ENCODE measurements around the gene GTPBP4. TPM values are rescaled to one million over a fixed set of nuclear protein-coding genes. Genes with fewer than 3 reads are reported as not detected.
A peak's percentile ranks its signal among the peaks of the same experiment; 100 is the strongest.
"Not testable (repeated sequence)": the region's sequence is repeated elsewhere in the genome, so short reads cannot be mapped to it uniquely, and the experiment has no call there.

GTPBP4 gene
- total RNA-seq, 1 donor from 2014 or later = 69.6 TPM

DNA sequence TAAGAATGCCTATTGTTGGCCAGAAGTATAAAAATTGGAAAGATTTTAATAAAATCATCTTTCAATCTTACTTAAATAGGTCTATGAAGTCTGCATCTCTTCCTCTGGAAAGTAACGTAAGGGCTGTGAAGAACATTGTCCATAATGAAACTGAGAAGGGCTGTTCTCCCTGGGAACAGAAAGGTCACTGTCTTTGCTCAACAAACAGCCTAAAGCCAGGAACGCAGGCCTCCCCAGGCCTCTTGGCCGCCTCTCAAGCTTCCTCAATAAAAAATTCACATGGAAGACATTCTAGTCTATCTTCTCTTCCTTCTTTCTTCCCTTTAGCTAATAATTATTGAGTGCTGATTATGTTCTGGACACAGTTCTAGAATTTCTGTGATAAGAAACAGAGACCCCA lies 46.5 kb downstream of the GTPBP4 start:
- DNase-seq (ENCODE audit: low read depth, low spot score) = no peak
- H3K9me3 Mint-ChIP-seq = peaks cover 2% of the 10 kb centered on the region
- peaks cover 4% of the 10 kb centered on the region for H3K36me3 Mint-ChIP-seq (ENCODE audit: low read depth)
- no peak overlapping the region for H3K4me3 Mint-ChIP-seq
- H3K27me3 Mint-ChIP-seq (ENCODE audit: low read depth) = no peaks in the 10 kb centered on the region
- peaks cover 24% of the 10 kb centered on the region for H3K4me1 Mint-ChIP-seq
- H3K27ac Mint-ChIP-seq (ENCODE audit: unreplicated experiment) = peak overlapping the region; percentile 86
- TF ChIP-seq, protein P1, sequence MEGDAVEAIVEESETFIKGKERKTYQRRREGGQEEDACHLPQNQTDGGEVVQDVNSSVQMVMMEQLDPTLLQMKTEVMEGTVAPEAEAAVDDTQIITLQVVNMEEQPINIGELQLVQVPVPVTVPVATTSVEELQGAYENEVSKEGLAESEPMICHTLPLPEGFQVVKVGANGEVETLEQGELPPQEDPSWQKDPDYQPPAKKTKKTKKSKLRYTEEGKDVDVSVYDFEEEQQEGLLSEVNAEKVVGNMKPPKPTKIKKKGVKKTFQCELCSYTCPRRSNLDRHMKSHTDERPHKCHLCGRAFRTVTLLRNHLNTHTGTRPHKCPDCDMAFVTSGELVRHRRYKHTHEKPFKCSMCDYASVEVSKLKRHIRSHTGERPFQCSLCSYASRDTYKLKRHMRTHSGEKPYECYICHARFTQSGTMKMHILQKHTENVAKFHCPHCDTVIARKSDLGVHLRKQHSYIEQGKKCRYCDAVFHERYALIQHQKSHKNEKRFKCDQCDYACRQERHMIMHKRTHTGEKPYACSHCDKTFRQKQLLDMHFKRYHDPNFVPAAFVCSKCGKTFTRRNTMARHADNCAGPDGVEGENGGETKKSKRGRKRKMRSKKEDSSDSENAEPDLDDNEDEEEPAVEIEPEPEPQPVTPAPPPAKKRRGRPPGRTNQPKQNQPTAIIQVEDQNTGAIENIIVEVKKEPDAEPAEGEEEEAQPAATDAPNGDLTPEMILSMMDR (conservative IDR thresholded peaks at IDR 0.05) = no peak

DNA sequence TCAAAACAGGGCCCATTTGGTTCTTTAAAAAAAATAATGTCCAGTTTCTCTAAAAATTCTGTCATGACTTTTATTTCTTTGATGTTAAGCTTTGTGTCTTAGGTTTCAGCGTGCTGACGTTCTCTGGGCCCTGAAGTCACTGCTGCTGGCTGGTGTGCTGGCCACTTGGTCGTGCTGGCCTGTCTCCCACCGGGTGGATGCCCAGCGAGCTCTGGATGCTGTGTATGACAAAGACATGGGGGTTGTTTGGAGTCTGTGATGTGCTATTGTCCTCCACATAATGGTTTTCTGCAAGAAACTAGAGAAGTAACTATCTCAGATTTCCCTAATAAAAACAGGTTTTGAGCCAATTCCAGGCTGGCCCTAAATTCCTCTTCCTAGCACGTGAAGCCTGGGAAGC lies 47.0 kb downstream of the GTPBP4 start:
- DNase-seq (ENCODE audit: low read depth, low spot score) = no peak
- H3K4me1 Mint-ChIP-seq = peaks cover 27% of the 10 kb centered on the region
- peaks cover 6% of the 10 kb centered on the region for H3K36me3 Mint-ChIP-seq (ENCODE audit: low read depth)
- H3K4me3 Mint-ChIP-seq = no peak overlapping the region
- peak overlapping the region; percentile 8 for H3K27ac Mint-ChIP-seq (ENCODE audit: unreplicated experiment)
- H3K9me3 Mint-ChIP-seq = peaks cover 2% of the 10 kb centered on the region
- no peaks in the 10 kb centered on the region for H3K27me3 Mint-ChIP-seq (ENCODE audit: low read depth)
- TF ChIP-seq, protein P1 (conservative IDR thresholded peaks at IDR 0.05) = no peak

DNA sequence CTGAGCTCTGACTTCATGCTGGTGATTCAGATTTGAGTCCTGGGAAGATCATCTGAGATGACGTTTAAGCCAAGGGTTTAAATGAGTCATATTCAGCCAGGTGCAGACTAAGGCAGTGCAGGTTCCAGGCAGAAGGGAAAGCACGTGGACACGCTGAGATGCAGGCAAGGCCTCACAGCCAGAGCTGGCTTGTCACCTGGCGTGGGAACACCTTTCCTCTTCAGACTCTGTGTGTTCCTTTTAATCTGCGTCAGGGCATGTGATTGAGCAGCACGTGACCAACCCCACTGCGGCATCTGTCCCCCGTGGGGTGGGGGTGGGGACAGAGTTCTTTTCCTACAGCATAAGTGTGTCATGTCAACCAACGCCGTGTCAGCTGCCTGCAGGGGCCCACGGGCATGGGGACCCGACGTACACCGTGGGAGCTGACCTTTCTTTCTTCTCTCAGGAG lies 48.1 kb downstream of the GTPBP4 start:
- peaks cover 2% of the 10 kb centered on the region for H3K9me3 Mint-ChIP-seq
- no peak overlapping the region for H3K27ac Mint-ChIP-seq (ENCODE audit: unreplicated experiment)
- TF ChIP-seq, protein P1 (conservative IDR thresholded peaks at IDR 0.05) = no peak
- peaks cover 8% of the 10 kb centered on the region for H3K36me3 Mint-ChIP-seq (ENCODE audit: low read depth)
- no peaks in the 10 kb centered on the region for H3K27me3 Mint-ChIP-seq (ENCODE audit: low read depth)
- H3K4me1 Mint-ChIP-seq = peaks cover 36% of the 10 kb centered on the region
- no peak overlapping the region for H3K4me3 Mint-ChIP-seq
- no peak for DNase-seq (ENCODE audit: low read depth, low spot score)

DNA sequence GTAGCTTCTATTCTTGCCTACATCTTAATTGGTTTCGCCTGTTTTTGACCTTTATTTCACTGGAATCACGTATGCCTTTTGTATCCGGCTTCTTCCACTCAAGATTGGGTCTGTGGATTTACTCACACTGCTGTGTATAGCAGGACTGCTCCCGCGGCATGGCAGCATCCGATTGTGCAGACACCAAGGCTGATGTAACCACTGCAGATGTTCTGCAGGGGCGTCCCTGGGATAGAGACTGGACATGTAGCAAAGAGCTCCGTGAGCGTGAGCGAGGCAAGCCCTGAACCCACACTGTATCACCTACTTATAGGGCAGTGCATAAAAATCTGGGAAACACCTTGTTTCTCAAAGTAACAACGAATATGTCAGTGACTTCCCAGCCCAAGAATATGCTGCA lies 48.9 kb downstream of the GTPBP4 start:
- peaks cover 37% of the 10 kb centered on the region for H3K4me1 Mint-ChIP-seq
- H3K36me3 Mint-ChIP-seq (ENCODE audit: low read depth) = peaks cover 9% of the 10 kb centered on the region
- peaks cover 2% of the 10 kb centered on the region for H3K9me3 Mint-ChIP-seq
- no peak for DNase-seq (ENCODE audit: low read depth, low spot score)
- peak overlapping the region; percentile 6 for H3K4me3 Mint-ChIP-seq
- TF ChIP-seq, protein P1 (conservative IDR thresholded peaks at IDR 0.05) = no peak
- H3K27ac Mint-ChIP-seq (ENCODE audit: unreplicated experiment) = peak overlapping the region; percentile 17
- no peaks in the 10 kb centered on the region for H3K27me3 Mint-ChIP-seq (ENCODE audit: low read depth)

DNA sequence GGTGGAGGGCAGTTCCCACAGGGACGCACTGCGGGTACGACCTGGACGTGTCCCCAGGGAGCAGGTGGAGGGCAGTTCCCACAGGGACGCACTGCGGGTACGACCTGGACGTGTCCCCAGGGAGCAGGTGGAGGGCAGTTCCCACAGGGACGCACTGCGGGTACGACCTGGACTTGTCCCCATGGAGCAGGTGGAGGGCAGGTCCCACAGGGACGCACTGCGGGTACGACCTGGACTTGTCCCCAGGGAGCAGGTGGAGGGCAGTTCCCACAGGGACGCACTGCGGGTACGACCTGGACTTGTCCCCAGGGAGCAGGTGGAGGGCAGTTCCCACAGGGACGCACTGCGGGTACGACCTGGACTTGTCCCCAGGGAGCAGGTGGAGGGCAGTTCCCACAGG lies 50.5 kb downstream of the GTPBP4 start:
- not testable (repeated sequence) for DNase-seq (ENCODE audit: low read depth, low spot score); H3K27me3 Mint-ChIP-seq (ENCODE audit: low read depth); H3K27ac Mint-ChIP-seq (ENCODE audit: unreplicated experiment); H3K4me3 Mint-ChIP-seq; H3K9me3 Mint-ChIP-seq
- Mint-ChIP-seq H3K4me1 (peaks cover 43% of the 10 kb centered on the region), H3K36me3 (ENCODE audit: low read depth) (peaks cover 14% of the 10 kb centered on the region)

DNA sequence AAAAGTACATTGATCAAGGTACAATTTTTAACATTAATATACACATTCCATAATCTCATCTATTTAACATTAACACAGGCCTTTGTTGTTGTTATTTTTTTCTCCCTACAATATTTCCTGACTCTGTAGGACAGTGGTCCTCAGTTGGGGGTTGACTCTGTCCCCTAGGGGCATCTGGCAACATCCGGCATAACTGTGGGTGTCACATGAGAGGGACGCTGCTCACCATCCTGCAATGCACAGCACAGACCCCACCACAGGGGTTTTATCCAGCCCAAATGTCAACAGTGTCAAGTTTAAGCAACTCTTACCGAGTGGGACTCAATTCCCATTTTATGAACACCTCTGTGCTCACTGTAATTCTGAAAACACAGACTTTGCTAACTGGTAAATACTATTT lies 51.9 kb downstream of the GTPBP4 start:
- no peak overlapping the region for H3K27ac Mint-ChIP-seq (ENCODE audit: unreplicated experiment)
- H3K9me3 Mint-ChIP-seq = no peaks in the 10 kb centered on the region
- H3K4me1 Mint-ChIP-seq = peaks cover 45% of the 10 kb centered on the region
- no peak for DNase-seq (ENCODE audit: low read depth, low spot score)
- no peaks in the 10 kb centered on the region for H3K27me3 Mint-ChIP-seq (ENCODE audit: low read depth)
- TF ChIP-seq, protein P1 (conservative IDR thresholded peaks at IDR 0.05) = no peak
- H3K4me3 Mint-ChIP-seq = no peak overlapping the region
- peaks cover 14% of the 10 kb centered on the region for H3K36me3 Mint-ChIP-seq (ENCODE audit: low read depth)

Measured in neural crest cell (in vitro differentiated cells).